PC-3 (cell line): Measurements from ENCODE around the gene MLST8. TPM values are rescaled to one million over a fixed set of nuclear protein-coding genes. Genes with fewer than 3 reads are reported as not detected.
A peak's percentile ranks its signal among the peaks of the same experiment; 100 is the strongest.

Source experiments
- ATAC-seq: fragments of 200-7000 bp; cut with Tn5 transposase; 2 replicates; pipeline ENCODE4 v1.9.1; 2020; ENCODE audit warnings: mild to moderate bottlenecking, moderate library complexity
- BruUV-seq: library from RNA; stranded (reverse); fragments of 400-500 nt; replicated peaks from 2 replicates; lab custom pipeline; 2021; lab: Mats Ljungman, UMichigan
- CTCF ChIA-PET: fragments of 300-600 bp; sonication (Branson Sonifier 250); formaldehyde crosslinking; loops from one replicate; lab custom pipeline; 2022; ENCODE audit warnings: antibody characterized with exemption; lab: Charles Lee
- POLR2A ChIA-PET: fragments of 300-600 bp; sonication (Branson Sonifier 250); formaldehyde crosslinking; loops from one replicate; lab custom pipeline; 2022; ENCODE audit warnings: antibody characterized with exemption; ENCODE audit not compliant: unreplicated experiment; lab: Charles Lee
- DNase-seq: peaks from one replicate; pipeline ENCODE4 v3.0.0-alpha.2; 2015
- H2AFZ ChIP-seq: fragments of 300-600 bp; sonication (generic); 2 replicates; pipeline ENCODE4 v1.6.0; 2016; ENCODE audit warnings: antibody characterized with exemption, low read length
- H3F3A ChIP-seq: fragments of 300-600 bp; sonication (generic); one replicate; pipeline ENCODE4 v1.6.0; 2017; ENCODE audit warnings: antibody characterized with exemption, low read length, control low read depth, mild to moderate bottlenecking; ENCODE audit not compliant: unreplicated experiment
- H3K27ac ChIP-seq: fragments of 300-600 bp; sonication (generic); 2 replicates; pipeline ENCODE4 v1.5.1; 2016; ENCODE audit warnings: mild to moderate bottlenecking, low read length
- H3K27me3 ChIP-seq: fragments of 300-600 bp; sonication (generic); 2 replicates; pipeline ENCODE4 v1.6.1; 2016; ENCODE audit warnings: low read length, mixed read lengths
- H3K36me3 ChIP-seq: fragments of 300-600 bp; sonication (generic); 2 replicates; pipeline ENCODE4 v1.6.1; 2016; ENCODE audit warnings: low read depth, mixed run types, low read length, mixed read lengths
- H3K4me1 ChIP-seq: fragments of 300-600 bp; sonication (generic); 2 replicates; pipeline ENCODE4 v1.5.1; 2016; ENCODE audit warnings: low read length; ENCODE audit not compliant: insufficient read depth
- H3K4me2 ChIP-seq: fragments of 300-600 bp; sonication (generic); 2 replicates; pipeline ENCODE4 v1.6.0; 2016; ENCODE audit warnings: low read length
- H3K4me3 ChIP-seq: fragments of 300-600 bp; sonication (generic); 2 replicates; pipeline ENCODE4 v1.5.1; 2016; ENCODE audit warnings: mild to moderate bottlenecking, low read length, mixed read lengths
- H3K79me2 ChIP-seq: fragments of 300-600 bp; sonication (generic); 2 replicates; pipeline ENCODE4 v1.6.1; 2017; ENCODE audit warnings: low read length, mixed read lengths
- H3K9ac ChIP-seq: fragments of 300-600 bp; sonication (generic); 2 replicates; pipeline ENCODE4 v1.6.0; 2016; ENCODE audit warnings: mild to moderate bottlenecking, low read length
- H3K9me2 ChIP-seq: fragments of 300-600 bp; sonication (generic); replicated peaks from 2 replicates; pipeline ENCODE4 v1.6.1; 2016; ENCODE audit warnings: mixed run types, low read length, mixed read lengths
- H3K9me3 ChIP-seq: fragments of 300-600 bp; sonication (generic); 2 replicates; pipeline ENCODE4 v1.6.1; 2016; ENCODE audit warnings: low read length, mixed read lengths
- H4K20me1 ChIP-seq: fragments of 300-600 bp; sonication (generic); 2 replicates; pipeline ENCODE4 v1.6.1; 2016; ENCODE audit warnings: low read length, mixed read lengths
- CTCF ChIP-seq: fragments of 300-600 bp; sonication (generic); conservative IDR thresholded peaks from 2 replicates; pipeline ENCODE4 v1.5.1; 2017; ENCODE audit warnings: antibody characterized with exemption, low read depth, mild to moderate bottlenecking, low read length
- EZH2 ChIP-seq: fragments of 300-600 bp; sonication (generic); IDR thresholded peaks from one replicate; pipeline ENCODE4 v1.6.1; 2017; ENCODE audit warnings: antibody characterized with exemption, mild to moderate bottlenecking, low read length; ENCODE audit not compliant: unreplicated experiment
- EZH2phosphoT487 ChIP-seq: fragments of 300-600 bp; sonication (generic); IDR thresholded peaks from 2 replicates; pipeline ENCODE4 v1.6.1; 2018; ENCODE audit warnings: mild to moderate bottlenecking, antibody characterized with exemption, low read length, borderline replicate concordance
- intact Hi-C: fragments of 100-400 bp; cut with micrococcal nuclease; formaldehyde crosslinking; loops from 2 replicates; pipeline ENCODE4 v1.9.0; 2023
- total RNA-seq: library from RNA; depleted of rRNA; stranded (reverse); fragments of >200 nt; gene quantifications from 2 replicates; pipeline ENCODE4 v1.2.3, GENCODE V29; 2014

The MLST8 gene
- total RNA-seq, 1 experiment from 2014 or later, result 63.3 TPM

DNA sequence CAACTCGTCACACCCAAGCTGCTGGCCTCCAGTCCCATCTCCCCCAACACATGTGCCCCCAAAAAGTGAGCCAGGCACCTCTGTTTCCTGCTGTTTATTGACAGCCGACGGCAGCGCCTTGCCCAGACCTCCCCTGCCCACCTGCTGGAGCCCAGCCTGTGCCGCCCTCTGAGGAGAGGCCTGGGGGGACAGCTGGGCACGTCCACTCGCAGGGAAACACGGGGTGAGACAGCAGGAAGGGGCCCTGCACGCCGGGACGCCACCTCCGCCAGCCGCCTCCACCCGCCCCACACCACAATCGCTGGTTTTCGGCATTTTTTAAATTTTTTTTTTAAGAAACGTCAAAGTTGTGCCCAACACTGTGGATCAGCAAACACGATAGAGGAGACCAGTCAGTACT is 28.2 kb upstream of the MLST8 start:
- Histone ChIP-seq H3K9me2 (no peaks in the 10 kb centered on the region), H3K36me3 (no peaks in the 10 kb centered on the region), H3K9ac (no peak overlapping the region), H3K27ac (no peak overlapping the region), H3K27me3 (no peaks in the 10 kb centered on the region), H3F3A (no peaks in the 10 kb centered on the region), H3K79me2 (no peaks in the 10 kb centered on the region), H4K20me1 (no peaks in the 10 kb centered on the region), H3K4me1 (no peaks in the 10 kb centered on the region), H3K4me3 (no peak overlapping the region), H2AFZ (no peak overlapping the region), H3K4me2 (no peak overlapping the region), H3K9me3 (no peaks in the 10 kb centered on the region)
- ChIA-PET POLR2A (no interaction called here), CTCF (no interaction called here)
- intact Hi-C loops, result no loop called here
- DNase-seq (no peak), ATAC-seq (no peak)
- no TSS peak for BruUV-seq
- TF ChIP-seq CTCF (no peak), EZH2 (no peak), EZH2phosphoT487 (no peak)

DNA sequence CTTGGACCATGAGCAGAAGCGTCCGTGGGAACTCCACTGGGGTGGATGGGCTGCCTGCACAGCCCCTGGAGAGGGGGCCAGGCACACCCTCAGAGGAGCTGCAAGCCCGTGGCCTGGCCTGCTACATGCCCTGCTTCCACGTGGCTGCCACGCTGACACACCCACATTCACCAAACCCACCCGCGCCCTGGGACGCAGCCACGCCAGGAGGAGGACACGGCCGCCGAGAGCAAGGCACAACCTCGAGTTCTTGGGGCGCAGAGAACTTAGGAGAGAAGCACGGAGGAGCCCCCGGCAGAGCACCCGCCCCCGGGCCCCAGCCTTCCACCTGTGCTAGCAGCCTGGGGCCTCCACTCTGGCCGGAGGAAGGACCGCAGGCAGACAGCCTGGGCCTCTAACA is 27.7 kb upstream of the MLST8 start:
- Histone ChIP-seq H3K36me3 (no peaks in the 10 kb centered on the region), H3F3A (no peaks in the 10 kb centered on the region), H4K20me1 (no peaks in the 10 kb centered on the region), H3K79me2 (no peaks in the 10 kb centered on the region), H3K9me3 (no peaks in the 10 kb centered on the region), H3K9ac (no peak overlapping the region), H3K4me3 (no peak overlapping the region), H3K9me2 (no peaks in the 10 kb centered on the region), H3K27ac (no peak overlapping the region), H3K27me3 (no peaks in the 10 kb centered on the region), H2AFZ (no peak overlapping the region), H3K4me2 (no peak overlapping the region), H3K4me1 (no peaks in the 10 kb centered on the region)
- POLR2A ChIA-PET, result no interaction called here
- BruUV-seq, result TSS peak; percentile 71
- no peak for DNase-seq
- intact Hi-C loops, result no loop called here
- TF ChIP-seq EZH2 (no peak), EZH2phosphoT487 (no peak), CTCF (no peak)
- ATAC-seq, result no peak
- CTCF ChIA-PET, result no interaction called here

DNA sequence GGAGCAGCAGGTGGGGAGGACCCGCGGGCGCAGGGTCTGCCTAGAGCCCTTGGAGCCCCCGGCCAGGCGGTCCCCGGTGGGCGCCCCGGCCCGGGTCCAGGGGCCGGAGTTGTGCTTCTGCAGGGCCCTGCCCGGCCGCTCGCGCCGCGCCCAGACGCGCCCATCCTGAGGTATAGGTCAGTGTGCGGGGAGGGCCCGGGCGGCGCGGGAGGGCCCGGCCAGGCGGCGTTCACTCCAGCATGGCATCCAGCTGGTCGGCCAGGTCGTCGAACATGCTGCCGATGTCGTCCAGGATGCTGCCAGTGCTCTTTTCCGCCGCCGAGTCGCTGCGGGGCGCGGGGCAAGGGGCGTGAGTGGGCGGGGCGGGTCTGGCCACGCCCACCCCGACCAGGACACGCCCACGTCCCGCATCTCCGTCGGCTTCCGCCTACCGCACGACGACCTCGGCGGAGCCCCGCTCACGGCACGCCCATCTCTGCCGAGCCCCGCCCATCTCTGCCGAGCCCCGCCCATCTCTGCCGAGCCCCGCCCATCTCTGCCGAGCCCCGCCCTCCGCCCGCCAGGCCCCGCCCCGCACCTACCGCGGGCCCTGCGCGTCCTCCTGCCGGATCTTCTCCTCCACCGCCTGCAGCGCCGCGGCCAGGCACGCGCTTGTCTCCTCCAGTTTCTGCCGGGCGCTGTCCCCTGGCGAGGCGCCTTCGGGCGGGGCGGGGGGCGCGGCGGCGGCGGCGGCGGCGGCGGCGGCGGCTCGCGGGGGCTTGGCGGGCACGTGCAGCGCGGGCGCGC is 26.7 kb upstream of the MLST8 start:
- ATAC-seq, result no peak

More for the DNA sequence above, 26.7 kb upstream of the MLST8 start:
- POLR2A ChIA-PET, result no interaction called here
- Histone ChIP-seq H3K9me3 (no peaks in the 10 kb centered on the region), H3K27me3 (no peaks in the 10 kb centered on the region), H3K4me2 (no peak overlapping the region), H3K9ac (no peak overlapping the region), H2AFZ (no peak overlapping the region), H3K4me1 (no peaks in the 10 kb centered on the region), H3K4me3 (no peak overlapping the region), H4K20me1 (no peaks in the 10 kb centered on the region), H3K79me2 (no peaks in the 10 kb centered on the region), H3F3A (no peaks in the 10 kb centered on the region), H3K9me2 (no peaks in the 10 kb centered on the region), H3K36me3 (no peaks in the 10 kb centered on the region), H3K27ac (no peak overlapping the region)
- TF ChIP-seq EZH2phosphoT487 (no peak), EZH2 (no peak)
- intact Hi-C loops, result no loop called here
- BruUV-seq, result no TSS peak
- DNase-seq, result no peak
- CTCF ChIA-PET, result no interaction called here
